ENCODE measurements around the gene ANKMY1. TPM values are rescaled to one million over a fixed set of nuclear protein-coding genes. Genes with fewer than 3 reads are reported as not detected.

The ANKMY1 gene
- total and polyA plus RNA-seq, 8 donors = 3.1 to 79.4 (median 9.7) TPM

DNA sequence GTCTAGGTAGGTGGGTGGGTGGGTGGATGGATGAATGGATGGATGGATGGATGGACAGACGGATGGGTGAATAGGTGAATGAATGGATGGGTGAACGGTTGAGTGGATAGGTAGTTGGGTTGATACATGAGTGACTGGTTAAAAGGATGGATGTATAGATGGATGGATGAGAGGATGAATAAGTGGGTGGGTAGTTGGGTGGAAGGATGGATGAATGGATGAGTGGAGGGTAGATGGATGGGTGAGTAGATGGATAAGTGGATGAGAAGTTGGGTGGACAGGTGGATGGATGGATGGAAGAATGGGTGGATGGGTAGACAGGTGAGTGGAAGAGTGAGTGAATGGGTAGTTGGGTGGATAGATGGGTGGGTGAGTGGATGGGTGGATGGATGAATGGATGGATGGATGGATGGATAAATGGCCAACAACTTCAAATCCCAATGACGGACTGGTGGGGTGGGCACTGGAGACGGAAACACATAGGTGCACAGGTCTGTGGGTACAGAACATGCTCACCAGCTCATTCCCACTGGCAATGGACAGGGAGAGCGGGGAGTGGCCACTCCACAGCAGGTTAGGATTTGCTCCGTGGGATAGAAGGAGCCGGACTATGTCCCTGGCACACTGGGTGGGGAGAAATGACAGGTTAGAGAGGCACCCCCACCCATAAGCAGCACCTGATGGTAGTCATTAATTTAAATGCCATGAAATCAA is 48.8 kb downstream of the ANKMY1 start:
- Histone ChIP-seq H3K4me3 (no peak overlapping the region), H3K36me3 (peaks cover 0 to 42% (median 31%) of the 10 kb centered on the region in 4 donors), H3K27me3 (no peaks in the 10 kb centered on the region), H3K27ac (no peak overlapping the region), H3K4me1 (peaks cover 0 to 6% (median 3%) of the 10 kb centered on the region in 4 donors), H3K9me3 (no peaks in the 10 kb centered on the region)
- TF ChIP-seq POLR2AphosphoS5 (IDR thresholded peaks at IDR 0.05) (no peak), EP300 (IDR thresholded peaks at IDR 0.05) (no peak), POLR2A (IDR thresholded peaks at IDR 0.05) (no peak)
- TF ChIP-seq, protein P1, sequence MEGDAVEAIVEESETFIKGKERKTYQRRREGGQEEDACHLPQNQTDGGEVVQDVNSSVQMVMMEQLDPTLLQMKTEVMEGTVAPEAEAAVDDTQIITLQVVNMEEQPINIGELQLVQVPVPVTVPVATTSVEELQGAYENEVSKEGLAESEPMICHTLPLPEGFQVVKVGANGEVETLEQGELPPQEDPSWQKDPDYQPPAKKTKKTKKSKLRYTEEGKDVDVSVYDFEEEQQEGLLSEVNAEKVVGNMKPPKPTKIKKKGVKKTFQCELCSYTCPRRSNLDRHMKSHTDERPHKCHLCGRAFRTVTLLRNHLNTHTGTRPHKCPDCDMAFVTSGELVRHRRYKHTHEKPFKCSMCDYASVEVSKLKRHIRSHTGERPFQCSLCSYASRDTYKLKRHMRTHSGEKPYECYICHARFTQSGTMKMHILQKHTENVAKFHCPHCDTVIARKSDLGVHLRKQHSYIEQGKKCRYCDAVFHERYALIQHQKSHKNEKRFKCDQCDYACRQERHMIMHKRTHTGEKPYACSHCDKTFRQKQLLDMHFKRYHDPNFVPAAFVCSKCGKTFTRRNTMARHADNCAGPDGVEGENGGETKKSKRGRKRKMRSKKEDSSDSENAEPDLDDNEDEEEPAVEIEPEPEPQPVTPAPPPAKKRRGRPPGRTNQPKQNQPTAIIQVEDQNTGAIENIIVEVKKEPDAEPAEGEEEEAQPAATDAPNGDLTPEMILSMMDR (IDR thresholded peaks at IDR 0.05) = no peak
- intact Hi-C loops (cut with DNase I; ENCODE audit: low total_unique reads) = loop anchor here (10.0 kb wide), 1 partner anchor 196 kb away; no protein-coding TSS in a partner anchor
- 94 to 99% (median 97%) methylated on average over 7 of the region's 7 CpGs for WGBS, 5 donors
- no peak for DNase-seq

DNA sequence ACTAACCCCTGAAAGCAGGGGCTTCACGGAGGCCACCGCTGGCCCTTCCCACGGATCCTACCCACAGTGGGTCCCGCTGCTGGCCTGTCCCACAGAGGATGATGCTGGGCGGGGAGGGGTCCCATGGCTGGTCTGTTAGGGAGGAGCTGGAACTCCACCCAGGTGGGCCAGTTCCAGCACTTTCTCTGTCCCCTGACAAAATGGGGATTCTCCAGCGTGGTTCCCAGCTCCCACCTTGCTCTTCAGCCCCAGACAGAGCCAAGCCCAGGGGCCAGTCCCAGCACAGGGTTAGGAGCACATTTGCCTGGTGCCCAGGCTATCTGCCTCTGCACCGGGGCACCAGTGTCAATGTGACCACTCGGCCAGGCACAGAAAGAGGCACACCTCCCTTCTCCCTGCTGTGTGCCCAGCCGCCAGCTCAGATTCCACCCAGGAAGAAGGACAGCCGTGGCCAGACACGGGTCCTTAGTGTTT is 50.0 kb downstream of the ANKMY1 start:
- no peaks in the 10 kb centered on the region for H3K9me3 ChIP-seq
- H3K4me3 ChIP-seq = no peak overlapping the region
- H3K4me1 ChIP-seq = no peaks in the 10 kb centered on the region
- H3K27me3 ChIP-seq = no peaks in the 10 kb centered on the region
- no peak overlapping the region for H3K27ac ChIP-seq
- TF ChIP-seq POLR2AphosphoS5 (IDR thresholded peaks at IDR 0.05) (no peak), POLR2A (IDR thresholded peaks at IDR 0.05) (no peak), EP300 (IDR thresholded peaks at IDR 0.05) (no peak)
- TF ChIP-seq, protein P1 (IDR thresholded peaks at IDR 0.05) = no peak
- DNase-seq = no peak
- WGBS, 5 donors = 86 to 96% (median 94%) methylated on average over 4 to 11 of the region's 11 CpGs
- H3K36me3 ChIP-seq = peaks cover 0 to 46% (median 36%) of the 10 kb centered on the region in 4 donors
- intact Hi-C loops (cut with DNase I; ENCODE audit: low total_unique reads) = loop anchor here (10.0 kb wide), 1 partner anchor 197 kb away; no protein-coding TSS in a partner anchor

DNA sequence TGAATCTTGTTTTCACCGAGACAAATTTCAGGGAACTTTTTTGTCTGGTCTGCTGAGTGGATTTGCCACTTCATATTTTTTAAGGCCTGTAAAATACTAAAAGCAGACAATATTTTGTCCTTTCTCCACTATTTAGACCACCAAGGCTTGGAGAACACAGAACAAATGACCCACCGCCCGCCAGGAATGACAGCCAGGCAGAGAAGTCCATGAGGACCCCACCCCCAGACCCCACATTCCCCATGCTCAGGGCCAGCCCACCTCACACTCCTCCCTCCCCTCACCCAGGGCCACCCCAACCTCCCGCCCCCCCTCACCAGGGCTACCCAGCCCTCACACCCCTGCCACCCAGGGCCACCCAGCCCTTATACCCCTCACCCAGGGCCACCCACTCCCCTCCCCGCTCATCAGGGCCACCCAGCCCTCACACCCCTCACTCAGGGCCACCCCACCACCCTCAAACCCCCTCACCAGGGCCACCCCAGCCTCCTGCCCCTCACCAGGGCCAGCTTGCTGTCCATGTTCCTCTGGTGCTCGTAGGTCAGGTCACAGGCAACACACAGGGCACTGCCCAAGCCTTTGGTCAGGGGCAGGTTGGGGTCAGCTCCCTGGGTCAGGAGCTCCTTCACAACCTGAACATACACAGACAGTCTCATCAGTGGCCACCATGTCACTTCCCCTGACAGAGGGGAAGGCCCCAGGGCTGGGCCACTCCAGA is 50.6 kb downstream of the ANKMY1 start:
- no peak overlapping the region for H3K27ac ChIP-seq
- DNase-seq = no peak
- TF ChIP-seq EP300 (IDR thresholded peaks at IDR 0.05) (no peak), POLR2AphosphoS5 (IDR thresholded peaks at IDR 0.05) (no peak), POLR2A (IDR thresholded peaks at IDR 0.05) (no peak)
- TF ChIP-seq, protein P1 (IDR thresholded peaks at IDR 0.05) = no peak
- H3K27me3 ChIP-seq = no peaks in the 10 kb centered on the region
- WGBS, 5 donors = 90 to 94% (median 91%) methylated on average over 5 to 6 of the region's 6 CpGs
- intact Hi-C loops (cut with DNase I; ENCODE audit: low total_unique reads) = loop anchor here (10.0 kb wide), 1 partner anchor 198 kb away; no protein-coding TSS in a partner anchor
- H3K36me3 ChIP-seq = peaks cover 0 to 42% (median 31%) of the 10 kb centered on the region in 4 donors
- H3K9me3 ChIP-seq = no peaks in the 10 kb centered on the region
- H3K4me1 ChIP-seq = no peaks in the 10 kb centered on the region
- no peak overlapping the region for H3K4me3 ChIP-seq

DNA sequence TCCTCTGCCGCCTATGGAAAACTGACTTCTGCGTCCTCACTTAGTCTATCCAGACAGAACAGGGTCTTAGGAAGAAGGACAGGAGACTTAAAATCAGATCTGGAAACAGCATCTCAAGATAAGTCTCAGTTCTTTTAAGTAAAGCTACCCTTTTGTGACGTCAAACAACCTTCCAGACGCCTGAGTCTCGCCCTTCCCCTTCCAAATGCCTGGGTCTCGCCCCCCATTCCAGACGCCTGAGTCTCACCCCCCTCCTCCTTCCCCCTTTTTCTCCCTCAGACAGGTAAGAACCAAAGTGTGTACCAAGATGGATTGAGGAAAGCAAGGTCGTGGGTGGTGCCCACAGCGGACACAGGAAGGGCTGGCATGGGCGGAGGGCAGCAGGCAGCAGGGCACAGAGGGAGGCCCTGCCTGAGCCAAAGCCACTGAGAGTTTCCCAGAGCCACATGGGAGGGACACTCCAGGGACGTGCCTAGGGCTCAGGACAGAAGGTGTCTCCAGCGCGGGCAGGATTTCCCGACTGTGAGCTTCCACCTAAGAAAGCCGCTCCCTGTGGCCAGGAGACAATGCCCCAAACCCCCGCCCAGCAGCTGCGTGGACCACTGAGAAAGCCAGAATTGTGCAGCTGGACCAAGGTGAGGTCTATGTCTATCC is 51.3 kb downstream of the ANKMY1 start:
- no peaks in the 10 kb centered on the region for H3K27me3 ChIP-seq
- H3K9me3 ChIP-seq = no peaks in the 10 kb centered on the region
- peak in 1 of 2 donors; percentile 21 for DNase-seq
- no peaks in the 10 kb centered on the region for H3K4me1 ChIP-seq
- TF ChIP-seq POLR2AphosphoS5 (IDR thresholded peaks at IDR 0.05) = no peak
- TF ChIP-seq POLR2A (IDR thresholded peaks at IDR 0.05) = no peak
- TF ChIP-seq EP300 (IDR thresholded peaks at IDR 0.05) = no peak
- TF ChIP-seq, protein P1 (IDR thresholded peaks at IDR 0.05) = no peak
- H3K36me3 ChIP-seq = peaks cover 0 to 36% (median 25%) of the 10 kb centered on the region in 4 donors
- WGBS, 5 donors = 76 to 89% (median 85%) methylated on average over 12 to 17 of the region's 17 CpGs
- intact Hi-C loops (cut with DNase I; ENCODE audit: low total_unique reads) = loop anchor here (10.0 kb wide), 1 partner anchor 198 kb away; no protein-coding TSS in a partner anchor
- no peak overlapping the region for H3K27ac ChIP-seq
- no peak overlapping the region for H3K4me3 ChIP-seq

All from stomach (tissue), 9 donors.